GM12875 (cell line): ENCODE data around the gene JARID2.

Source experiments
- H3K4me3 ChIP-seq: one replicate; pipeline ENCODE4 v1.5.1; 2011; ENCODE audit warnings: low read depth, low read length, control low read depth
- TF ChIP-seq, protein P1 (sequence below): IDR thresholded peaks from 2 replicates; pipeline ENCODE4 v1.5.1; 2011; ENCODE audit warnings: low read depth, mild to moderate bottlenecking, control low read depth, inconsistent platforms, low read length, moderate library complexity, borderline replicate concordance; ENCODE audit not compliant: insufficient read depth

Gene JARID2

DNA sequence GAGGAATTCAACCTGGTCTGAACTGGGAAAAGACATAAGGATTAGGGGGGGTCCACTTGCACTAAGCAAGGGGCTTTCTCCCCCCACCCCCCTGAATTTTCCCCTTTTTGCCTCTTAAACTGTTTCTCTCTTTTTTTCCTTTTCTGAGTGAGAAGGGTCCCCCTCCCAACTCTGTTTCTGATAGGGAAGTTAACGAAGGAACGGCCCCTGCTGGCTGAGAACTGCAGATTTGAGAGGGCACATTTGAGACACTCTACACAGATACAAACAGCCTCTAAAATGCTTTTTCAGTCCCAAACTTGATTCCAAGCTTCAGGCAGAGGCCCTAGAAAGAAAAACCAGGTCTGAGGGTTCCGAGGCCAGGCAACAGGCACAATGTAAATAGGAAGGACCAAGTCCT lies 91.7 kb downstream of the JARID2 start:
- TF ChIP-seq, protein P1, sequence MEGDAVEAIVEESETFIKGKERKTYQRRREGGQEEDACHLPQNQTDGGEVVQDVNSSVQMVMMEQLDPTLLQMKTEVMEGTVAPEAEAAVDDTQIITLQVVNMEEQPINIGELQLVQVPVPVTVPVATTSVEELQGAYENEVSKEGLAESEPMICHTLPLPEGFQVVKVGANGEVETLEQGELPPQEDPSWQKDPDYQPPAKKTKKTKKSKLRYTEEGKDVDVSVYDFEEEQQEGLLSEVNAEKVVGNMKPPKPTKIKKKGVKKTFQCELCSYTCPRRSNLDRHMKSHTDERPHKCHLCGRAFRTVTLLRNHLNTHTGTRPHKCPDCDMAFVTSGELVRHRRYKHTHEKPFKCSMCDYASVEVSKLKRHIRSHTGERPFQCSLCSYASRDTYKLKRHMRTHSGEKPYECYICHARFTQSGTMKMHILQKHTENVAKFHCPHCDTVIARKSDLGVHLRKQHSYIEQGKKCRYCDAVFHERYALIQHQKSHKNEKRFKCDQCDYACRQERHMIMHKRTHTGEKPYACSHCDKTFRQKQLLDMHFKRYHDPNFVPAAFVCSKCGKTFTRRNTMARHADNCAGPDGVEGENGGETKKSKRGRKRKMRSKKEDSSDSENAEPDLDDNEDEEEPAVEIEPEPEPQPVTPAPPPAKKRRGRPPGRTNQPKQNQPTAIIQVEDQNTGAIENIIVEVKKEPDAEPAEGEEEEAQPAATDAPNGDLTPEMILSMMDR = no peak
- H3K4me3 ChIP-seq = no peak overlapping the region

DNA sequence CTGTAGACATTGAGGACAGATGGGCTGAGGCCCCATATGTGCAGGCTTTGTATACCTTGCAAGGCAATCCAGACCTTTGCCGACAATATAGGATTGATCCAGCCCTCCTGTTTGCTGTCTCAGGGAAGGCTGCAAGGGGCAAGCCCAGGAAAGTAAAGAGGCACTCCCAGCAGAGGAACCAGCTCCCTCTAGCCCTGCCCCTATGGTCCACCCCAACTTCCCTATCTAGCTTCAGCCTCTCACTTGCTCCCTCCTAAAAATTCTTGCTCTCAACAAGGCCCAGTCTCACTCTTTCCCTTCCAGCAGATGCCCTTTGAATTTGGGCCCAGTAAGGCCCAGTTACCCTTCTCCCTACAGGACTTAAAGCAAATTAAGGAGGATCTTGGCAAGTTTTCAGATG lies 92.6 kb downstream of the JARID2 start:
- TF ChIP-seq, protein P1 = no peak
- no peak overlapping the region for H3K4me3 ChIP-seq

DNA sequence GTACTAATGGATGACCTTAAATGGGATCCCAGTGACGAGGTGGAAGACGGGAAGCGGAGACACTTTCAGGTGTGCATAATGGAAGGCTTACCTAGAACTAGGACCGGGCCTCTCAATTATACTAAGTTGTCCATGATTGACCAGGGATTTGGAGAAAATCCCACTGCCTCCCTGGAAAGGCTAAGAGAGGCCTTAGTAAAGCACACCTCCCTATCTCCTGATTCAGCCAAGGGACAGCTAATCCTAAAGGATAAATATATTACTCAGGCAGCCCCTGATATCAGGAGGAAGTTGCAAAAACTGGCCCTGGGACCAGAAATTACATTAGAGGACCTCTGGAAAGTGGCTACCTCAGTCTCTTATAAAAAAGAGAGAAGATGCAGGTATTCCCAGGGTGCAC lies 93.2 kb downstream of the JARID2 start:
- no peak overlapping the region for H3K4me3 ChIP-seq
- TF ChIP-seq, protein P1 = no peak

DNA sequence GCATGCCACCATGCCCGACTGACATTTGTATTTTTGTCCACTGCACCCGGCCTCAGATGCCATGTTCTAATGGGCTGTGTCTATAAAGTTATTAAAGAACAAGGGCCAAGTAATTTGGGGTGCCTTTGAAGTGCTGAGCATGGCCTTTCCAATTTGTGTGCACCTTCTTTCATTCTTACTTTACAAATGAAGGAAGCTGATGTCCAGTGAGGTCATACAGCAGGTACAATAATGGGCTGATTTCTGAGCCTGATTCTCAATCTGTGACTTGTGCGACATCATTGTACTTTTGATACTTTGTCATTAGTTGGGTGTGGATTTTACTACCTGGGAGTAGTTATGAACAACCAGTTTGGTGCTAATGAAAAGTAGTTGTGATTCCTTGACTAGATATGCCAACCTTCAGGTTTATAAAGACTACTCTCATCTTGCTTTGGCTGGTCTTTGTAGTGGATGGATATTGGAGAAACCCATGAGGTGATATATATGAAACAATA lies 94.3 kb downstream of the JARID2 start:
- H3K4me3 ChIP-seq = no peak overlapping the region
- TF ChIP-seq, protein P1 = no peak

DNA sequence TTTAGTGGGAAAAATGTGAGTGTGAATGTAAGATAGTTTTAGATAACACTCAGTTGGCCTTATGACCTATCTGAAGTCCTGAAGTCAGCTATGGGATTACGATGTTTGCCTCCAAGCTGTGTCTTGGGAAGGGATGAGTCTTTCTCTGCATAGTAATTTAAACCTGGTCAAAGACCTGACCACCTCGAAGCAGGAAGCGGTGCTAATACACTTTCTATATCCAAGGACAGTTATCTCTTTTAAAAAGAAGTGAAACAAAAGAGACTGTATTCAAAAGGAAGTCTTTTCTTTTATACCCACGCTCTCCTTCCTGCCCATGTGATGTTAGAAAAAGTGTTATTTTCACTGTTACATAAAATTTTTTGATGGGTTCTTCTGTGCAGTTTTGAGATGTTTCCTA lies 94.9 kb downstream of the JARID2 start:
- TF ChIP-seq, protein P1 = no peak
- H3K4me3 ChIP-seq = no peak overlapping the region

DNA sequence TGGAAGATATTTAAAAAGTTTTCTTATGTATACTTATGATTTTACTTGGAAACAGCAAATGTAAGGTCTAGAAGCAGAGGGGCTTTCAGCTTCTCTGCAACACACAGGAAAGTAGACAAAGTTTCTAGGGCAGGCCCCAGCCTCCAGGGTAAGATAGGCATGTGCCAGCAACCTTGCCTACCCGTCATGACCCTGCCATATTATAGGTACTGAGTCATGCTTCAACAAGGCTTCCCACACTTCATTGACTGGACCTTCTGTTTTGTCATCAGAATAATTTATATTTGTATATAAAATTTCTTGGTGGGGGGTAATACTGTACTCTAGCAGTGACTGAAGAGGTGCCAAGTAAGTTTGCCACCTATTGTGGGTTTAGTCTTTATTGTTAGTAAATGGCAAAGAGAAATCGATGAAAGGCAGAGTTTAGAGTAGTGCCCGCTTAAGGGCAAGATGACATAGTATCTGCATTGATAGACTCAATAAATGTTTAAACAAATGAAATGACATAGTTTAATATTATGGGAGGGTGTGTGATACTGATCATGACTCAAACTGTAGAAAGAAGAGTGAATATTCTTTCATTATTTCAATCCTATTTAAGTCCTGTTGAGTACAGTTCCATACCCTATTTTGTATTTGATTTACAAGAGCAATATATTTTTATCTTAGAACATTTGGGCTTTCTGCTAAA lies 95.6 kb downstream of the JARID2 start:
- H3K4me3 ChIP-seq = no peak overlapping the region
- TF ChIP-seq, protein P1 = no peak

DNA sequence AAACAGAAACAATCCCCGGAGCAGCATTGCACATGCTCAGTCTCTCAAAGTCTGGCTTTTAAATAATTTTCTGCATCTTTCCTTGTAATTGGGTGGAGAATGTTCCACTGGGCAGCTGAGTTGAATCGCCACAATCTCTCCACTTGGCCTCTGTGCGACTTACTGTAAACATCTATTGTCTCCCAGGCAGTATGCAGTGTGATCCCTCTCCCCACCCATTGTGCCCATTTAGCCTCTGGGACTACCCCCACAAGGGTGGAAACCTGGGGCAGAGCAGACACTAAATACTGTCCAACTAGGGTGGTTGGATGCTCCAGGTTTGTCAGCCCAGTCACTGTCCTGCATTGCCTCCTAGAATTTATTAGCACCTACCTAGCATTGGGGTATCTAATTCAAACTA lies 96.2 kb downstream of the JARID2 start:
- TF ChIP-seq, protein P1 = no peak
- no peak overlapping the region for H3K4me3 ChIP-seq
